HepG2 (cell line): ENCODE results near the gene LLGL2. TPM values are rescaled to one million over a fixed set of nuclear protein-coding genes. Genes with fewer than 3 reads are reported as not detected.

Source experiments
- AHR ChIP-seq: IDR thresholded peaks from 2 replicates; pipeline ENCODE4 v1.6.1; 2018; ENCODE audit warnings: missing genetic modification reagents, missing compliant biosample characterization
- ELF4 ChIP-seq: sonication (generic); formaldehyde crosslinking; IDR thresholded peaks from 2 replicates; pipeline ENCODE4 v1.5.0; 2020; ENCODE audit warnings: missing genetic modification reagents, mild to moderate bottlenecking, moderate library complexity, borderline replicate concordance
- KLF15 ChIP-seq: sonication (generic); formaldehyde crosslinking; IDR thresholded peaks from 2 replicates; pipeline ENCODE4 v1.8.1; 2023; ENCODE audit warnings: borderline replicate concordance, mild to moderate bottlenecking, inconsistent platforms, missing genetic modification reagents, mixed read lengths
- MAFF ChIP-seq: IDR thresholded peaks from 2 replicates; pipeline ENCODE4 v1.6.1; 2011; ENCODE audit warnings: low read depth, low read length, improper control_type of control experiment
- NRL ChIP-seq: sonication (generic); formaldehyde crosslinking; IDR thresholded peaks from 2 replicates; pipeline ENCODE4 v1.5.0; 2020; ENCODE audit warnings: missing genetic modification reagents, mild to moderate bottlenecking, moderate library complexity, borderline replicate concordance
- ZBTB20 ChIP-seq: sonication (generic); formaldehyde crosslinking; IDR thresholded peaks from 2 replicates; pipeline ENCODE4 v1.8.1; 2023; ENCODE audit warnings: missing genetic modification reagents, low read depth, mild to moderate bottlenecking, borderline replicate concordance
- ZFY ChIP-seq: sonication (generic); formaldehyde crosslinking; IDR thresholded peaks from 2 replicates; pipeline ENCODE4 v1.4.0; 2020; ENCODE audit warnings: missing genetic modification reagents
- ZNF441 ChIP-seq: sonication (generic); formaldehyde crosslinking; IDR thresholded peaks from 2 replicates; pipeline ENCODE4 v1.7.0; 2021; ENCODE audit warnings: missing genetic modification reagents, borderline replicate concordance
- ZNF547 ChIP-seq: sonication (generic); formaldehyde crosslinking; IDR thresholded peaks from 2 replicates; pipeline ENCODE4 v1.5.1; 2020; ENCODE audit warnings: mild to moderate bottlenecking, missing genetic modification reagents
- ZSCAN31 ChIP-seq: sonication (generic); formaldehyde crosslinking; IDR thresholded peaks from 2 replicates; pipeline ENCODE4 v1.5.0; 2020; ENCODE audit warnings: low read depth, mild to moderate bottlenecking, missing genetic modification reagents
- polyA plus RNA-seq, 8 experiments: library from polyadenylated mRNA; depleted of rRNA in 3 of 8; stranded (reverse) in 7 of 8; unstranded in 1 of 8; fragments of >200 nt; fragmentation: Illumina TruSeq in 4 of 8; extraction: Trizol in 4 of 8; gene quantifications; 2 replicates each; pipeline versions ENCODE4 v1.2.1 to v1.2.3, GENCODE V29; 2011 to 2016; ENCODE audit warnings: low read depth in 4 of 8, missing spikeins in 1 of 8, mixed read lengths in 1 of 8; ENCODE audit not compliant: insufficient read depth in 1 of 8
- total RNA-seq, 5 experiments: library from RNA; depleted of rRNA; stranded (reverse); fragments of >200 nt; fragmentation: Illumina TruSeq; extraction: Trizol; gene quantifications; 2 replicates each; pipeline ENCODE4 v1.2.3, GENCODE V29; 2016; ENCODE audit warnings: low read depth in 1 of 5
- TF ChIP-seq, protein P1 (sequence below): sonication (generic); formaldehyde crosslinking; IDR thresholded peaks from 2 replicates; pipeline ENCODE4 v1.4.0; 2020; ENCODE audit warnings: mild to moderate bottlenecking, missing genetic modification reagents
- TF ChIP-seq, protein P2 (sequence below): sonication (generic); formaldehyde crosslinking; IDR thresholded peaks from 2 replicates; pipeline ENCODE4 v1.4.0; 2020; ENCODE audit warnings: missing genetic modification reagents, borderline replicate concordance
- TF ChIP-seq, protein P3 (sequence below): sonication (generic); formaldehyde crosslinking; conservative IDR thresholded peaks from 2 replicates; pipeline ENCODE4 v1.4.0; 2020; ENCODE audit warnings: mild to moderate bottlenecking, missing genetic modification reagents, moderate library complexity
- TF ChIP-seq, protein P4 (sequence below): sonication (generic); formaldehyde crosslinking; IDR thresholded peaks from 2 replicates; pipeline ENCODE4 v1.5.0; 2020; ENCODE audit warnings: mild to moderate bottlenecking, missing genetic modification reagents, moderate library complexity
- TF ChIP-seq, protein P5 (sequence below): sonication (generic); formaldehyde crosslinking; IDR thresholded peaks from 2 replicates; pipeline ENCODE4 v1.4.0; 2020; ENCODE audit warnings: missing genetic modification reagents

LLGL2 gene
- total and polyA plus RNA-seq, 2 of the 13 experiments (the other 11 are each of a cell fraction or from before 2014, with no cell fraction given): 83.0 to 86.7 TPM

DNA sequence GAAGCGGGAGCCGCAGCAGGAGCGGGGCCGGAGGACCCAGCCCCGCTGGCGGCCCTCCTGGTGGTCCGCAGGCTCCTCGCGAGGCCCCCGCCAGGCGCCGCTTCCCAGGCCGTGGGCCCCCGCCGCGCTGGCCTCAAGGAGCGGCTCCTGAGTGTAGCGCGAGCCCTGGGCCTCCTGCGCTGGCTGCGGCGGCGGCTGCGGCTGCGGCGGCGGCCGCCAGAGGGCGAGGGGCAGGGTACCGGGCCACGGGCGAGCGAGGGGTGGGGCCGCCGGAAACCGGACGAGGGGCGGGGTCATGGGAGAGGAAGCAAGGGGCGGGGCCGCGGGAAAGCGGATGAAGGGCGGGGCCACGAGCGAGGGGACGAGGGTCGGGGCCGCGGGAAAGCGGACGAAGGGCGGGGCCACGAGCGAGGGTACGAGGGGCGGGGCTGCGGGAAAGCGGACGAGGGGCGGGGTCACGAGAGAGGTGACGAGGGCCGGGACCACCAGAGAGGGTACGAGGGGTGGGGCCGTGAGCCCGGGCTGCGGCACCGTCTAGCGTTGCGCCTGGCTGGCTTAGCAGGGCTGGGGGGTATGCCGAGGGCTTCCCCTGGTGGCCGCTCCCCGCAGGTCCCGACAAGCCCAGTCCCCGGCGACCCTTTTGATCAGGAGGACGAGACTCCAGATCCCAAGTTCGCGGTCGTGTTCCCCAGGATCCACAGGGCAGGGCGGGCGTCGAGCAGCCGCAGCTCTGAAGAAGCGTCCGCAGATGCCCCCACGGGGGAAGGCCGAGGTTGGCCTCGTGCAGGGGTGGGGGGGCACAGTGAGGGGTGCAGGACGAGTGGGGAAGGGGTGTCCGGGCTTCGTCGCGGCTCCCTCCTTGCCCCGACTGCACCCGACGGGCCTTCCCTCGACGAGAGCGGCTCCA lies 63.8 kb downstream of the LLGL2 start (continued):
- TF ChIP-seq ZNF547 (CRISPR knock-in tag) (peak; percentile 19; the same call in 1 of the 2 replicates), ZNF441 (CRISPR knock-in tag) (peak; percentile 68; the same call in 1 of the 2 replicates), KLF15 (CRISPR knock-in tag) (no peak), NRL (CRISPR knock-in tag) (0 out of 2 replicates have a peak, but pooled peaks have one; percentile 12), ELF4 (CRISPR knock-in tag) (no peak), AHR (CRISPR knock-in tag) (0 out of 2 replicates have a peak, but pooled peaks have one; percentile 43), ZFY (CRISPR knock-in tag) (peak; percentile 74), ZBTB20 (CRISPR knock-in tag) (0 out of 2 replicates have a peak, but pooled peaks have one; percentile 28), MAFF (no peak), ZSCAN31 (CRISPR knock-in tag) (peak; percentile 89)
- TF ChIP-seq, protein P1, sequence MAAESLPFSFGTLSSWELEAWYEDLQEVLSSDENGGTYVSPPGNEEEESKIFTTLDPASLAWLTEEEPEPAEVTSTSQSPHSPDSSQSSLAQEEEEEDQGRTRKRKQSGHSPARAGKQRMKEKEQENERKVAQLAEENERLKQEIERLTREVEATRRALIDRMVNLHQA (CRISPR knock-in tag): no peak
- TF ChIP-seq, protein P2, sequence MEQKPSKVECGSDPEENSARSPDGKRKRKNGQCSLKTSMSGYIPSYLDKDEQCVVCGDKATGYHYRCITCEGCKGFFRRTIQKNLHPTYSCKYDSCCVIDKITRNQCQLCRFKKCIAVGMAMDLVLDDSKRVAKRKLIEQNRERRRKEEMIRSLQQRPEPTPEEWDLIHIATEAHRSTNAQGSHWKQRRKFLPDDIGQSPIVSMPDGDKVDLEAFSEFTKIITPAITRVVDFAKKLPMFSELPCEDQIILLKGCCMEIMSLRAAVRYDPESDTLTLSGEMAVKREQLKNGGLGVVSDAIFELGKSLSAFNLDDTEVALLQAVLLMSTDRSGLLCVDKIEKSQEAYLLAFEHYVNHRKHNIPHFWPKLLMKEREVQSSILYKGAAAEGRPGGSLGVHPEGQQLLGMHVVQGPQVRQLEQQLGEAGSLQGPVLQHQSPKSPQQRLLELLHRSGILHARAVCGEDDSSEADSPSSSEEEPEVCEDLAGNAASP (CRISPR knock-in tag): 0 out of 2 replicates have a peak, but pooled peaks have one; percentile 23
- TF ChIP-seq, protein P3, sequence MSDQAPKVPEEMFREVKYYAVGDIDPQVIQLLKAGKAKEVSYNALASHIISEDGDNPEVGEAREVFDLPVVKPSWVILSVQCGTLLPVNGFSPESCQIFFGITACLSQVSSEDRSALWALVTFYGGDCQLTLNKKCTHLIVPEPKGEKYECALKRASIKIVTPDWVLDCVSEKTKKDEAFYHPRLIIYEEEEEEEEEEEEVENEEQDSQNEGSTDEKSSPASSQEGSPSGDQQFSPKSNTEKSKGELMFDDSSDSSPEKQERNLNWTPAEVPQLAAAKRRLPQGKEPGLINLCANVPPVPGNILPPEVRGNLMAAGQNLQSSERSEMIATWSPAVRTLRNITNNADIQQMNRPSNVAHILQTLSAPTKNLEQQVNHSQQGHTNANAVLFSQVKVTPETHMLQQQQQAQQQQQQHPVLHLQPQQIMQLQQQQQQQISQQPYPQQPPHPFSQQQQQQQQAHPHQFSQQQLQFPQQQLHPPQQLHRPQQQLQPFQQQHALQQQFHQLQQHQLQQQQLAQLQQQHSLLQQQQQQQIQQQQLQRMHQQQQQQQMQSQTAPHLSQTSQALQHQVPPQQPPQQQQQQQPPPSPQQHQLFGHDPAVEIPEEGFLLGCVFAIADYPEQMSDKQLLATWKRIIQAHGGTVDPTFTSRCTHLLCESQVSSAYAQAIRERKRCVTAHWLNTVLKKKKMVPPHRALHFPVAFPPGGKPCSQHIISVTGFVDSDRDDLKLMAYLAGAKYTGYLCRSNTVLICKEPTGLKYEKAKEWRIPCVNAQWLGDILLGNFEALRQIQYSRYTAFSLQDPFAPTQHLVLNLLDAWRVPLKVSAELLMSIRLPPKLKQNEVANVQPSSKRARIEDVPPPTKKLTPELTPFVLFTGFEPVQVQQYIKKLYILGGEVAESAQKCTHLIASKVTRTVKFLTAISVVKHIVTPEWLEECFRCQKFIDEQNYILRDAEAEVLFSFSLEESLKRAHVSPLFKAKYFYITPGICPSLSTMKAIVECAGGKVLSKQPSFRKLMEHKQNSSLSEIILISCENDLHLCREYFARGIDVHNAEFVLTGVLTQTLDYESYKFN (CRISPR knock-in tag): peak; percentile 41; the same call in 1 of the 2 replicates
- TF ChIP-seq, protein P4, sequence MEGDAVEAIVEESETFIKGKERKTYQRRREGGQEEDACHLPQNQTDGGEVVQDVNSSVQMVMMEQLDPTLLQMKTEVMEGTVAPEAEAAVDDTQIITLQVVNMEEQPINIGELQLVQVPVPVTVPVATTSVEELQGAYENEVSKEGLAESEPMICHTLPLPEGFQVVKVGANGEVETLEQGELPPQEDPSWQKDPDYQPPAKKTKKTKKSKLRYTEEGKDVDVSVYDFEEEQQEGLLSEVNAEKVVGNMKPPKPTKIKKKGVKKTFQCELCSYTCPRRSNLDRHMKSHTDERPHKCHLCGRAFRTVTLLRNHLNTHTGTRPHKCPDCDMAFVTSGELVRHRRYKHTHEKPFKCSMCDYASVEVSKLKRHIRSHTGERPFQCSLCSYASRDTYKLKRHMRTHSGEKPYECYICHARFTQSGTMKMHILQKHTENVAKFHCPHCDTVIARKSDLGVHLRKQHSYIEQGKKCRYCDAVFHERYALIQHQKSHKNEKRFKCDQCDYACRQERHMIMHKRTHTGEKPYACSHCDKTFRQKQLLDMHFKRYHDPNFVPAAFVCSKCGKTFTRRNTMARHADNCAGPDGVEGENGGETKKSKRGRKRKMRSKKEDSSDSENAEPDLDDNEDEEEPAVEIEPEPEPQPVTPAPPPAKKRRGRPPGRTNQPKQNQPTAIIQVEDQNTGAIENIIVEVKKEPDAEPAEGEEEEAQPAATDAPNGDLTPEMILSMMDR (CRISPR knock-in tag): peak; percentile 69
- TF ChIP-seq, protein P5, sequence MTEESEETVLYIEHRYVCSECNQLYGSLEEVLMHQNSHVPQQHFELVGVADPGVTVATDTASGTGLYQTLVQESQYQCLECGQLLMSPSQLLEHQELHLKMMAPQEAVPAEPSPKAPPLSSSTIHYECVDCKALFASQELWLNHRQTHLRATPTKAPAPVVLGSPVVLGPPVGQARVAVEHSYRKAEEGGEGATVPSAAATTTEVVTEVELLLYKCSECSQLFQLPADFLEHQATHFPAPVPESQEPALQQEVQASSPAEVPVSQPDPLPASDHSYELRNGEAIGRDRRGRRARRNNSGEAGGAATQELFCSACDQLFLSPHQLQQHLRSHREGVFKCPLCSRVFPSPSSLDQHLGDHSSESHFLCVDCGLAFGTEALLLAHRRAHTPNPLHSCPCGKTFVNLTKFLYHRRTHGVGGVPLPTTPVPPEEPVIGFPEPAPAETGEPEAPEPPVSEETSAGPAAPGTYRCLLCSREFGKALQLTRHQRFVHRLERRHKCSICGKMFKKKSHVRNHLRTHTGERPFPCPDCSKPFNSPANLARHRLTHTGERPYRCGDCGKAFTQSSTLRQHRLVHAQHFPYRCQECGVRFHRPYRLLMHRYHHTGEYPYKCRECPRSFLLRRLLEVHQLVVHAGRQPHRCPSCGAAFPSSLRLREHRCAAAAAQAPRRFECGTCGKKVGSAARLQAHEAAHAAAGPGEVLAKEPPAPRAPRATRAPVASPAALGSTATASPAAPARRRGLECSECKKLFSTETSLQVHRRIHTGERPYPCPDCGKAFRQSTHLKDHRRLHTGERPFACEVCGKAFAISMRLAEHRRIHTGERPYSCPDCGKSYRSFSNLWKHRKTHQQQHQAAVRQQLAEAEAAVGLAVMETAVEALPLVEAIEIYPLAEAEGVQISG (CRISPR knock-in tag): peak; percentile 71
